Activated CD8-positive, alpha-beta memory T cell treated with anti-CD3 and anti-CD28 coated beads, Interleukin-2, amount 50 U/mL, for 4 hours (primary cell): ENCODE measurements around the gene CEP70.
"Not testable (repeated sequence)": the region's sequence is repeated elsewhere in the genome, so short reads cannot be mapped to it uniquely, and the experiment has no call there.

Experiments used
- DNase-seq: peaks from one replicate; pipeline ENCODE4 v3.0.0-alpha.2; 2020

CEP70 gene

GRCh38 chr3:138588445-138588844, 5.6 kb downstream of the CEP70 start:
- no peak for DNase-seq

GRCh38 chr3:138587374-138587773, 6.7 kb downstream of the CEP70 start:
- no peak for DNase-seq

DNA sequence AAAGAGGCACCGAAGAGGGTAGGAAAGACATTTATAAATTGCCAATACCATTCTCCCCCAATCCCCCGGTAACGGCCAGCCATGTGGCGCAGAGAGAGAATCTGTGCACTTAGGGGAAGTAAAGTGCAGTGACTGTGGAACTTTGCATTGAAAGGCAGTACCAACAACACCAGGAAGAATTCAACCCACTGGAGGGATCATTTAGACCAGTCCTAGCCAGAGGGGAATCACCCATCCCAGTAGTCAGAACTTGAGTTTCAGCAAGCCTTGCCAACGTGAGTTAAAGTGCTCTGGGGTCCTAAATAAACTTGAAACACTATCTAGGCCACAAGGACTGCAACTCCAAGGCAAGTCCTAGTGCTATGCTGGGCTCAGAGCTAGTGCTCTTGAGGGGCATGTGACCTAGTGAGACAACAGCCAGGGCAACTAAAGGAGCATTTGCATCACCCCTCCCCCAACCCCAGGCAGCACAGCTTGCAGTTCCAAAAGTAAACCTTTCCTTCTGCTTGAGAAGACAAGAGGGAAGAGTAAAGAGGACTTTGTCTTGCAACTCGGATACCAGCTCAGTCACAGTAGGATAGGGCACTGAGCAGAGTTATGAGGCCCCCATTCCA, 15.0 kb downstream of the CEP70 start:
- no peak for DNase-seq

GRCh38 chr3:138578141-138578540, 15.9 kb downstream of the CEP70 start:
- no peak for DNase-seq

- DNase-seq = no peak
Observed at GRCh38 chr3:138573138-138573537, 20.9 kb downstream of the CEP70 start.

GRCh38 chr3:138569624-138570023, 24.4 kb downstream of the CEP70 start:
- not testable (repeated sequence) for DNase-seq

- DNase-seq = no peak
Observed at GRCh38 chr3:138569090-138569489, 25.0 kb downstream of the CEP70 start.

DNA sequence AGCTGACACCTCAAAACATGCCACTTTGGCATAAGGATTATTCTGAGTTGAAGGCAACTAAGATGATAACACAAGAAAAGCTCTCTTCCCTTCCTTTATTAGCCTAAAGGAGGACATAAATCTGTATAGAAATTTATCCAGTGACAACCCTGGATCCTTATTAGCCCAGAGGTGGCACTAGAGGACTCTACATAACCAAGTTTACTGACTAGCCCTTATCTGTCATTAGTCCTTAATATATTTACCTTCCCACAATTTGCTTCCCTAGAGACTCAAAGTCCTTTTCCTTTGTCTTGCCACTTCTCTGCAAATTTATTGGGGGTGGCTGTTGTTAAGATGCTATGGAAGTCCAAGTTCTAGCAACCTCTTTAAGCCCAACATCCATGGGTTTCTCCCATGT, 26.7 kb downstream of the CEP70 start:
- DNase-seq = no peak

- not testable (repeated sequence) for DNase-seq
Observed at GRCh38 chr3:138566293-138566692, 27.8 kb downstream of the CEP70 start.

- DNase-seq = not testable (repeated sequence)
Observed at GRCh38 chr3:138562902-138563301, 31.2 kb downstream of the CEP70 start.

- no peak for DNase-seq
Observed at GRCh38 chr3:138560501-138560900, 33.6 kb downstream of the CEP70 start.

GRCh38 chr3:138559134-138559533, 34.9 kb downstream of the CEP70 start:
- DNase-seq = no peak

DNA sequence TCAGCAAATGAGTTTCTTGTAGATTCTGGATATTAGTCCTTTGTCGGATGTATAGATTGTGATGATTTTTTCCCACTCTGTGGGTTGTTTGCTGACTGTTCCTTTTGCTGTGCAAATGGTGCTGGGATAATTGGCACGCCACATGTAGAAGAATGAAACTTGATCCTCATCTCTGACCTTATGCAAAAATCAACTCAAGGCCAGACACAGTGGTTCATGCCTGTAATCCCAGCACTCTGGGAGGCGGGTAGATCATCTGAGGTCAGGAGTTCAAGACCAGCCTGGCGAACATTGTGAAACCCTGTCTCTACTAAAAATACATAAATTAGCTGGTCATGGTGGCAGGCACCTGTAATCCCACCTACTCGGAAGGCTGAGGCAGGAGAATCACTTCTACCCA, 39.3 kb downstream of the CEP70 start:
- not testable (repeated sequence) for DNase-seq

DNA sequence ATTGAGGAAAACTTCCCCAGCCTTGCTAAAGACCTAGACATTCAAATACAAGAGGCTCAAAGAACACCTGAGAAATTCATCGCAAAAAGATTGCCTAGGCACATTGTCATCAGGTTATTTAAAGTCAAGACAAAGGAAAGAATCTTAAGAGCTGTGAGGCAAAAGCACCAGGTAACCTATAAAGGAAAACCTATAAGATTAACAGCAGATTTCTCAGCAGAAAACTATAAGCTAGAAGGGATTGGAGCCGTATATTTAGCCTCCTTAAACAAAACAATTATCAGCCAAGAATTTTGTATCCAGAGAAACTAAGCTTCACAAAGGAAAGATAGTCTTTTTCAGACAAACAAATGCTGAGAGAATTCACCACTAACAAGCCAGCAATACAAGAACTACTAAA, 43.1 kb downstream of the CEP70 start:
- DNase-seq = not testable (repeated sequence)

- DNase-seq = no peak
Observed at GRCh38 chr3:138549179-138549977, 44.7 kb downstream of the CEP70 start.

DNA sequence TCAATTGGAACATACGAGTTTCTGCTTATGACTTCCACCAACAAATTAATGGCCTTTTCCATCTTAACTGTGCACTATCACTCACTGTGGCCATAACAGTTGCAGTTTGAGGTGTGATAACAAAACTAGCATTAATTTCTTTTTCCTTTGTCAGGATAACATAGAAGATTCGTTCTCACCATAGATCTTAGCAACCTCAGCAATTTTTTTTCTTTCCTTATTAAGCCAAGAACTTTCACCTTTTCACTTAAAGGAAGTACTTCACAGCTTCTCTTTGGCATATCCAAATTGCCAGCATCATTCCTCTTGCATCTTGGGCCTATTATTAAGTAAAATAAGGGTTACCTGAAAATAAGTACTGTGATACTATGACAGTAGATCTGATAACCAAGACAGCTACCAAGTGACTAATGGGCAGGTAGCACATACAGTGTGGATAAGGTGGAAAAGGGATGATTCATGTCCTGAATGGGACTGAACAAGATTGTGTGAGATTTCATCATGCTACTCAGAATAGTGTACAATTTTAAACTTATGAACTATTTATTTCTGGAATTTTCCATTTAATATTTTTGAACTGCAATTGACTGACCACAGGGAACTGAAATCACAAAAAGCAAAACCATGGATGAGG, 46.6 kb downstream of the CEP70 start:
- no peak for DNase-seq

DNA sequence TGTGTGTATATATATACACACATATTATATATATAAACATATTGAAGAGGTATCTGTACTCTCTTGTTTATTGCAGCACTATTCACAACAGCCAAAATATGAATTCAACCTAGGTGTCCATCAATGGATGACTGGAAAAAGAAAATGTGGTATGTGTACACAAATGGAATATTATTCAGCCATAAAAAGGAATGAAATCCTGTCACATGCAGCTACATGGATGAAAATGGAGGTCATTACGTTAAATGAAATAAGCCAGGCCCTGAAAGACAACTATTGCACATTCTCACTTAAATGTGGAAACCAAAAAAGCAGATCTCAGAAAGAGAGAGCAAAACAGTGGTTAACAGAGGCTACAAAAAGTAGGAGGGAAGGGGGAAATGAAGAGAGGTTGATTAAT, 49.5 kb downstream of the CEP70 start:
- no peak for DNase-seq

GRCh38 chr3:138542977-138543376, 51.1 kb downstream of the CEP70 start:
- DNase-seq = no peak

DNA sequence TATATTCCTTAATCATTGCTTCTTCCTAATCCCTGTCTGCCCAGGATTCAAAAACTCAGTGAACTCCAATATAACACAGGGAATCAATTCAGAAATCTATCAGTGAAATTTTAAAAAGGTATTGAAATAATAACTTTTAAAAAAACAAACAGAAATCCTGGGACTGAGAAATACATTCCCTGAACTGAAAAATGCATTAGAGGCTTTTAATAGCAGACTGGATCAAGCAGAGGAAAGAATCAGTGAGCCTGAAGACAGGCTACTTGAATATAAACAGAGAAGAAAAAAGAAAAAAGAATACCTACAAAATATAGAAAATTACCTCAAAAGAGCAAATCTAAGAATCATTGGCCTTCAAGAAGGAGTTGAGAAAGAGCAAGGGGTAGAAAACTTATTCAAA, 54.7 kb downstream of the CEP70 start:
- DNase-seq = no peak

DNA sequence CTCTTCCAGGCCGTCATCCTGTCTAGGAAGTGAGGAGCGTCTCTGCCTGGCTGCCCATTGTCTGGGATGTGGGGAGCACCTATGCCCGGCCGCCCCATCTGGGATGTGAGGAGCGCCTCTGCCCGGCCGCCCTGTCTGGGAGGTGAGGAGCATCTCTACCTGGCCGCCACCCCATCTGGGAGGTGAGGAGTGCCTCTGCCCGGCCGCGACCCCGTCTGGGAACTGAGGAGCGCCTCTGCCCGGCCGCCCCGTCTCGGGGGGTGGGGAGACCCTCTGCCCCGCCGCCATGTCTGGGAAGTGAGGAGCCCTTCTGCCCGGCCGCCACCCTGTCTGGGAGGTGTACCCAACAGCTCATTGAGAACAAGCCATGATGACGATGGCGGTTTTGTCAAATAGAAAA, 72.6 kb downstream of the CEP70 start:
- DNase-seq = not testable (repeated sequence)

GRCh38 chr3:138513090-138513843, 80.8 kb downstream of the CEP70 start:
- no peak for DNase-seq

- no peak for DNase-seq
Observed at GRCh38 chr3:138511945-138512344, 82.1 kb downstream of the CEP70 start.

- no peak for DNase-seq
Observed at GRCh38 chr3:138509586-138509985, 84.5 kb downstream of the CEP70 start.
